H1 (cell line): Measurements from ENCODE around the gene CLASP2. TPM values are rescaled to one million over a fixed set of nuclear protein-coding genes. Genes with fewer than 3 reads are reported as not detected.

Experiments
- CTCF ChIA-PET: fragments of 300-600 bp; sonication (Branson Sonifier 250); formaldehyde crosslinking; loops from one replicate; lab custom pipeline; 2021; ENCODE audit not compliant: partially characterized antibody; lab: Charles Lee
- POLR2A ChIA-PET: fragments of 300-600 bp; sonication (Branson Sonifier 250); formaldehyde crosslinking; loops from one replicate; lab custom pipeline; 2021; ENCODE audit warnings: inconsistent platforms; ENCODE audit not compliant: partially characterized antibody; lab: Charles Lee
- DNase-seq, 2 experiments: peaks; one replicate each; pipeline versions ENCODE4 v3.0.0 to v3.0.0-alpha.2; 2010 to 2022; ENCODE audit warnings: low spot score in 2 of 2, low read depth in 1 of 2, mixed read lengths in 1 of 2
- FAIRE-seq: peaks from 2 replicates; lab custom pipeline; 2011; peaks lifted over from hg19 to GRCh38; lab: Jason Lieb, UNC
- H2AFZ ChIP-seq: 2 replicates; pipeline ENCODE4 v1.8.1; 2012; ENCODE audit warnings: low read length, inconsistent platforms
- H2AK5ac ChIP-seq: 2 replicates; pipeline ENCODE4 v1.6.1; 2013; ENCODE audit warnings: low read depth, low read length
- H2BK120ac ChIP-seq: replicated peaks from 2 replicates; pipeline ENCODE3; 2013; ENCODE audit warnings: low read depth, low read length, inconsistent platforms
- H2BK12ac ChIP-seq: 2 replicates; pipeline ENCODE4 v1.6.1; 2013; ENCODE audit warnings: low read depth, low read length
- H2BK15ac ChIP-seq: 2 replicates; pipeline ENCODE4 v1.6.1; 2013; ENCODE audit warnings: low read length
- H2BK20ac ChIP-seq: 2 replicates; pipeline ENCODE4 v1.6.1; 2013; ENCODE audit warnings: low read length
- H2BK5ac ChIP-seq: 2 replicates; pipeline ENCODE4 v1.6.1; 2013; ENCODE audit warnings: low read depth, low read length
- H3K14ac ChIP-seq: 2 replicates; pipeline ENCODE4 v1.6.1; 2013; ENCODE audit warnings: inconsistent platforms; ENCODE audit not compliant: insufficient read length
- H3K18ac ChIP-seq: 2 replicates; pipeline ENCODE4 v1.6.1; 2013; ENCODE audit warnings: low read length; ENCODE audit errors: extremely low read depth
- H3K23ac ChIP-seq: 2 replicates; pipeline ENCODE4 v1.6.1; 2013; ENCODE audit warnings: inconsistent platforms; ENCODE audit not compliant: insufficient read length
- H3K23me2 ChIP-seq: 2 replicates; pipeline ENCODE4 v1.6.1; 2013; ENCODE audit warnings: low read depth, low read length
- H3K27ac ChIP-seq: 2 replicates; pipeline ENCODE4 v1.6.1; 2011; ENCODE audit warnings: low read depth, low read length, inconsistent platforms
- H3K27me3 ChIP-seq, 4 experiments: replicated peaks in 1 of 4; 1 replicate in 1 of 4; 2 replicates in 3 of 4; pipeline versions ENCODE4 v1.6.1 to v1.8.1; 2011 to 2013; ENCODE audit warnings: low read length in 3 of 4, mild to moderate bottlenecking in 3 of 4, inconsistent platforms in 2 of 4, mixed read lengths in 2 of 4, moderate library complexity in 1 of 4; ENCODE audit not compliant: control insufficient read depth in 3 of 4, insufficient read depth in 3 of 4; ENCODE audit errors: extremely low read depth in 1 of 4
- H3K36me3 ChIP-seq, 4 experiments: 2 replicates each; pipeline versions ENCODE4 v1.6.1 to v1.8.1; 2011 to 2013; ENCODE audit warnings: mild to moderate bottlenecking in 4 of 4, low read length in 3 of 4, moderate library complexity in 2 of 4, control low read depth in 1 of 4, inconsistent platforms in 1 of 4; ENCODE audit not compliant: insufficient read depth in 4 of 4, control insufficient read depth in 2 of 4
- H3K4ac ChIP-seq: replicated peaks from 2 replicates; pipeline ENCODE3; 2013; ENCODE audit warnings: low read length, low read depth, mixed read lengths, inconsistent platforms; ENCODE audit not compliant: insufficient read length
- H3K4me1 ChIP-seq, 4 experiments: replicated peaks in 1 of 4; 1 replicate in 1 of 4; 2 replicates in 3 of 4; pipeline versions ENCODE4 v1.6.1 to v1.8.1; 2011 to 2013; ENCODE audit warnings: low read length in 3 of 4, inconsistent platforms in 2 of 4, mixed read lengths in 1 of 4; ENCODE audit not compliant: insufficient read depth in 4 of 4, control insufficient read depth in 3 of 4
- H3K4me2 ChIP-seq, 2 experiments: 2 replicates each; pipeline versions ENCODE4 v1.6.1 to v1.8.1; 2011 to 2013; ENCODE audit warnings: low read depth in 2 of 2, low read length in 2 of 2, control low read depth in 1 of 2, inconsistent platforms in 1 of 2, mild to moderate bottlenecking in 1 of 2; ENCODE audit not compliant: insufficient read depth in 1 of 2
- H3K4me3 ChIP-seq, 4 experiments: fragments of 200-600, 300-600 bp in 1 of 4; sonication (generic), shearing (Covaris generic), sonication (Bioruptor Twin) in 1 of 4; 2 replicates each; pipeline versions ENCODE4 v1.5.1 to v1.8.1; 2011 to 2016; ENCODE audit warnings: low read length in 4 of 4, low read depth in 3 of 4, control low read depth in 2 of 4, inconsistent platforms in 2 of 4, mild to moderate bottlenecking in 2 of 4, mixed read lengths in 1 of 4, moderate library complexity in 1 of 4; ENCODE audit not compliant: insufficient read depth in 2 of 4; ENCODE audit errors: extremely low read depth in 1 of 4
- H3K56ac ChIP-seq: replicated peaks from 2 replicates; pipeline ENCODE3; 2013; ENCODE audit warnings: low read depth, mild to moderate bottlenecking, mixed read lengths, low read length, inconsistent platforms; ENCODE audit not compliant: insufficient read length
- H3K79me1 ChIP-seq: 2 replicates; pipeline ENCODE4 v1.6.1; 2013; ENCODE audit warnings: low read depth, low read length, control low read depth
- H3K79me2 ChIP-seq, 2 experiments: 2 replicates each; pipeline versions ENCODE4 v1.6.1 to v1.8.1; 2012 to 2013; ENCODE audit warnings: low read length in 2 of 2, mild to moderate bottlenecking in 2 of 2, inconsistent platforms in 1 of 2; ENCODE audit not compliant: insufficient read depth in 2 of 2, control insufficient read depth in 1 of 2
- H3K9ac ChIP-seq, 4 experiments: replicated peaks in 1 of 4; 1 replicate in 1 of 4; 2 replicates in 3 of 4; pipeline versions ENCODE4 v1.6.1 to v1.8.1; 2011 to 2013; ENCODE audit warnings: low read depth in 3 of 4, low read length in 3 of 4, control low read depth in 2 of 4, mild to moderate bottlenecking in 2 of 4, moderate library complexity in 2 of 4, inconsistent platforms in 1 of 4; ENCODE audit errors: extremely low read depth in 1 of 4
- H3K9me3 ChIP-seq, 2 experiments: 2 replicates each; pipeline versions ENCODE4 v1.6.1 to v1.8.1; 2012 to 2013; ENCODE audit warnings: mild to moderate bottlenecking in 2 of 2, moderate library complexity in 2 of 2, control low read depth in 1 of 2, inconsistent platforms in 1 of 2, low read depth in 1 of 2, low read length in 1 of 2, mixed read lengths in 1 of 2; ENCODE audit not compliant: insufficient read depth in 2 of 2
- H4K20me1 ChIP-seq, 2 experiments: replicated peaks in 1 of 2; 2 replicates each; pipeline versions ENCODE3 to v1.8.1; 2011 to 2013; ENCODE audit warnings: inconsistent platforms in 2 of 2, low read length in 2 of 2, mild to moderate bottlenecking in 1 of 2; ENCODE audit not compliant: insufficient read depth in 2 of 2, control insufficient read depth in 1 of 2
- H4K5ac ChIP-seq: 2 replicates; pipeline ENCODE4 v1.6.1; 2013; ENCODE audit warnings: low read length, low read depth, mixed read lengths, inconsistent platforms; ENCODE audit not compliant: insufficient read length
- H4K8ac ChIP-seq: 2 replicates; pipeline ENCODE4 v1.8.0; 2013; ENCODE audit warnings: mild to moderate bottlenecking, moderate library complexity, low read length, inconsistent platforms; ENCODE audit not compliant: insufficient read depth; ENCODE audit errors: extremely low read depth
- H4K91ac ChIP-seq: replicated peaks from 2 replicates; pipeline ENCODE3; 2013; ENCODE audit warnings: low read length, mixed read lengths, inconsistent platforms; ENCODE audit not compliant: insufficient read length
- CTBP2 ChIP-seq: IDR thresholded peaks from 2 replicates; pipeline ENCODE4 v1.7.0; 2011; ENCODE audit warnings: borderline replicate concordance, mild to moderate bottlenecking, moderate library complexity, mixed read lengths, low read length; ENCODE audit not compliant: insufficient read depth, insufficient read length
- MAFK ChIP-seq: IDR thresholded peaks from 2 replicates; pipeline ENCODE4 v1.6.1; 2012; ENCODE audit warnings: low read depth, mild to moderate bottlenecking, improper control_type of control experiment, low read length
- RAD21 ChIP-seq, 2 experiments: IDR thresholded peaks in 1 of 2; conservative IDR thresholded peaks in 1 of 2; 2 replicates each; pipeline ENCODE4 v1.6.1; 2011; ENCODE audit warnings: low read depth in 2 of 2, low read length in 2 of 2, improper control_type of control experiment in 1 of 2, inconsistent platforms in 1 of 2, mild to moderate bottlenecking in 1 of 2, moderate library complexity in 1 of 2
- RNF2 ChIP-seq: fragments of 200-900, 300-1000 bp; sonication (generic); IDR thresholded peaks from 2 replicates; pipeline ENCODE4 v1.7.1; 2016; ENCODE audit warnings: borderline replicate concordance, low read depth, mild to moderate bottlenecking, antibody characterized with exemption, low read length; ENCODE audit not compliant: poor library complexity, severe bottlenecking; ENCODE audit errors: missing control alignments
- SIN3A ChIP-seq, 2 experiments: IDR thresholded peaks in 1 of 2; conservative IDR thresholded peaks in 1 of 2; 2 replicates each; pipeline ENCODE4 v1.6.1; 2011 to 2012; ENCODE audit warnings: low read length in 2 of 2, improper control_type of control experiment in 1 of 2, low read depth in 1 of 2, mild to moderate bottlenecking in 1 of 2
- SIRT6 ChIP-seq: IDR thresholded peaks from one replicate; pipeline ENCODE4 v1.7.1; 2012; ENCODE audit warnings: low read length, inconsistent platforms
- SP2 ChIP-seq: IDR thresholded peaks from 2 replicates; pipeline ENCODE4 v1.6.1; 2012; ENCODE audit warnings: mild to moderate bottlenecking, low read length, inconsistent platforms
- WGBS, 2 experiments: shearing (Covaris generic) in 1 of 2; methylation state at CpG; one replicate each; pipeline versions ENCODE4 v1.1.6 to v1.1.7; 2013 to 2015; ENCODE audit warnings: low lambda C conversion rate in 2 of 2, mixed read lengths in 2 of 2, inconsistent platforms in 1 of 2, low coverage in 1 of 2, missing lambda C conversion rate in 1 of 2; ENCODE audit not compliant: insufficient replicate concordance in 2 of 2, insufficient coverage in 1 of 2, insufficient read length in 1 of 2; ENCODE audit errors: extremely low coverage in 1 of 2, missing lambda C conversion rate in 1 of 2; 5-methylcytosine and 5-hydroxymethylcytosine counted together
- polyA plus RNA-seq, 7 experiments: library from polyadenylated mRNA; depleted of rRNA in 3 of 7; stranded (reverse) in 5 of 7; unstranded in 2 of 7; fragments of >200 nt in 5 of 7; fragments of 200-250 nt in 2 of 7; gene quantifications; 1 replicate in 5 of 7; 2 replicates in 1 of 7; 4 replicates in 1 of 7; pipeline versions ENCODE4 v1.2.1 to v1.2.3, GENCODE V29; 2011 to 2013; ENCODE audit warnings: missing spikeins in 2 of 7, mixed read lengths in 2 of 7
- total RNA-seq: library from RNA; stranded (reverse); fragmentation: NEBNext Ultra II Directional; extraction: Animal tissue kit (Norgen Biotek cat#: 25700); gene quantifications from 2 replicates; pipeline ENCODE4 v1.2.1, GENCODE V29; 2021

Gene CLASP2
- total and polyA plus RNA-seq, 2 of the 8 experiments (the other 6 are each of a cell fraction or from before 2014, with no cell fraction given), result 21.7 to 58.0 TPM

GRCh38 chr3:33586402-33586801 is 131.7 kb downstream of the CLASP2 start:
- no peak overlapping the region for H2BK12ac ChIP-seq
- H2AFZ ChIP-seq, result no peak overlapping the region
- H4K91ac ChIP-seq, result no peak overlapping the region
- no peaks in the 10 kb centered on the region for H3K27me3 ChIP-seq
- no peak overlapping the region for H3K4me2 ChIP-seq
- no peak overlapping the region for H2BK5ac ChIP-seq
- DNase-seq, result no peak
- no peak overlapping the region for H3K27ac ChIP-seq
- no peaks in the 10 kb centered on the region for H3K79me2 ChIP-seq
- no peak overlapping the region for H2AK5ac ChIP-seq
- H3K18ac ChIP-seq, result no peak overlapping the region
- 86% methylated on average over 3 of the region's 3 CpGs; no CpG with 5 or more reads in 1 of the 2 experiments for WGBS, 2 experiments
- no peak for FAIRE-seq
- no peak overlapping the region for H4K5ac ChIP-seq
- POLR2A ChIA-PET, result no interaction called here
- H3K23ac ChIP-seq, result no peak overlapping the region
- H3K9me3 ChIP-seq, result no peaks in the 10 kb centered on the region
- H3K4ac ChIP-seq, result no peak overlapping the region
- H3K9ac ChIP-seq, result no peak overlapping the region
- H3K36me3 ChIP-seq, result peaks cover 0 to 11% (median under 1%) of the 10 kb centered on the region in 4 experiments; a peak in 3 of 8 replicates
- no peak overlapping the region for H3K14ac ChIP-seq
- H3K56ac ChIP-seq, result no peak overlapping the region
- no peak overlapping the region for H3K4me3 ChIP-seq
- H3K23me2 ChIP-seq, result no peaks in the 10 kb centered on the region
- no peaks in the 10 kb centered on the region for H4K20me1 ChIP-seq
- no peak overlapping the region for H4K8ac ChIP-seq
- no peak overlapping the region for H2BK15ac ChIP-seq
- no peak overlapping the region for H2BK20ac ChIP-seq
- peaks cover 0 to 4% (median 3%) of the 10 kb centered on the region in 4 experiments; a peak in 4 of 7 replicates for H3K4me1 ChIP-seq
- H3K79me1 ChIP-seq, result no peaks in the 10 kb centered on the region
- no peak for TF ChIP-seq MAFK
- TF ChIP-seq SIRT6, result no peak
- TF ChIP-seq RAD21 (IDR thresholded peaks at IDR 0.05 in 1 of 2, conservative IDR thresholded peaks at IDR 0.05 in 1 of 2; ENCODE audit: low read depth in 2 of 2, low read length in 2 of 2), result no peak
- TF ChIP-seq SIN3A (conservative IDR thresholded peaks at IDR 0.05 in 1 of 2, IDR thresholded peaks at IDR 0.05 in 1 of 2; ENCODE audit: low read depth in 1 of 2, low read length in 2 of 2), result no peak
- no peak for TF ChIP-seq CTBP2
- no peak for TF ChIP-seq SP2
- TF ChIP-seq RNF2, result no peak
- H2BK120ac ChIP-seq, result no peak overlapping the region
- CTCF ChIA-PET, result interaction anchor here (0.6 kb wide), 1 partner anchor 46 kb away, joined by 3 read pairs; no protein-coding TSS in a partner anchor
